OCI-LY7 (cell line): ENCODE data around the gene AKR1B15. TPM values are rescaled to one million over a fixed set of nuclear protein-coding genes. Genes with fewer than 3 reads are reported as not detected.

Experiments
- BruUV-seq: library from RNA; stranded (reverse); fragments of 400-500 nt; replicated peaks from 2 replicates; lab custom pipeline; 2021; lab: Mats Ljungman, UMichigan
- CTCF ChIA-PET: fragments of 300-600 bp; sonication (Branson Sonifier 250); formaldehyde crosslinking; loops from one replicate; lab custom pipeline; 2022; ENCODE audit warnings: antibody characterized with exemption; ENCODE audit not compliant: unreplicated experiment; lab: Charles Lee
- POLR2A ChIA-PET: fragments of 300-600 bp; sonication (Branson Sonifier 250); formaldehyde crosslinking; loops from one replicate; lab custom pipeline; 2022; ENCODE audit warnings: antibody characterized with exemption; lab: Charles Lee
- DNase-seq: peaks from one replicate; pipeline ENCODE4 v3.0.0-alpha.2; 2015; ENCODE audit warnings: low spot score
- H2AFZ ChIP-seq: fragments of 200-600 bp; sonication (generic), shearing (Covaris generic); 2 replicates; pipeline ENCODE4 v1.6.1; 2014; ENCODE audit warnings: mild to moderate bottlenecking, antibody characterized with exemption, low read length, moderate library complexity
- H3K27ac ChIP-seq: fragments of 200-600 bp; sonication (generic); 2 replicates; pipeline ENCODE4 v1.5.1; 2014; ENCODE audit warnings: mixed run types, low read depth, mild to moderate bottlenecking, moderate library complexity, low read length, inconsistent platforms; ENCODE audit not compliant: poor library complexity, severe bottlenecking
- H3K36me3 ChIP-seq: fragments of 200-600 bp; sonication (generic); 2 replicates; pipeline ENCODE4 v1.6.1; 2014; ENCODE audit warnings: mild to moderate bottlenecking, antibody characterized with exemption, low read length, moderate library complexity, mixed read lengths; ENCODE audit not compliant: insufficient read depth
- H3K4me1 ChIP-seq: fragments of 200-600 bp; sonication (generic); 2 replicates; pipeline ENCODE4 v1.5.1; 2014; ENCODE audit warnings: mild to moderate bottlenecking, low read length; ENCODE audit not compliant: insufficient read depth, poor library complexity, severe bottlenecking
- H3K4me2 ChIP-seq: fragments of 200-600 bp; sonication (generic); 2 replicates; pipeline ENCODE4 v1.6.1; 2014; ENCODE audit warnings: mild to moderate bottlenecking, low read length
- H3K4me3 ChIP-seq: fragments of 200-600 bp; sonication (generic); 2 replicates; pipeline ENCODE4 v1.5.1; 2014; ENCODE audit warnings: mild to moderate bottlenecking, low read depth, low read length; ENCODE audit not compliant: poor library complexity, severe bottlenecking
- H3K79me2 ChIP-seq: fragments of 200-600 bp; sonication (generic); 2 replicates; pipeline ENCODE4 v1.6.1; 2016; ENCODE audit warnings: low read depth, mild to moderate bottlenecking, low read length, moderate library complexity, mixed read lengths; ENCODE audit not compliant: insufficient read depth
- H3K9me2 ChIP-seq: fragments of 200-600 bp; sonication (generic); 2 replicates; pipeline ENCODE4 v1.6.1; 2016; ENCODE audit warnings: mild to moderate bottlenecking, low read length, mixed read lengths; ENCODE audit not compliant: insufficient read depth
- H3K9me3 ChIP-seq: fragments of 200-600 bp; sonication (generic); 2 replicates; pipeline ENCODE4 v1.6.1; 2014; ENCODE audit warnings: mild to moderate bottlenecking, mixed run types, low read length, mixed read lengths
- H4K20me1 ChIP-seq: fragments of 200-600 bp; sonication (generic); 2 replicates; pipeline ENCODE4 v1.6.1; 2014; ENCODE audit warnings: mild to moderate bottlenecking, antibody characterized with exemption, low read length, moderate library complexity, mixed read lengths; ENCODE audit not compliant: insufficient read depth
- EZH2phosphoT487 ChIP-seq: fragments of 200-600 bp; sonication (generic); IDR thresholded peaks from 2 replicates; pipeline ENCODE4 v1.6.1; 2018; ENCODE audit warnings: low read depth, borderline replicate concordance, mild to moderate bottlenecking, mixed run types, antibody characterized with exemption, low read length, moderate library complexity, mixed read lengths
- intact Hi-C: fragments of 100-400 bp; cut with micrococcal nuclease; formaldehyde crosslinking; loops from one replicate; pipeline ENCODE4 v1.10.0; 2022; ENCODE audit not compliant: unreplicated experiment
- total RNA-seq, 2 experiments: library from RNA; depleted of rRNA in 1 of 2; stranded (reverse); fragments of >200 nt in 1 of 2; shearing (Covaris generic) in 1 of 2; gene quantifications; 2 replicates each; pipeline ENCODE4 v1.2.3, GENCODE V29; 2014 to 2022
- TF ChIP-seq, protein P1 (sequence below): fragments of 200-600 bp; sonication (generic); conservative IDR thresholded peaks from 2 replicates; pipeline ENCODE4 v1.5.1; 2014; ENCODE audit warnings: mild to moderate bottlenecking, antibody characterized with exemption, low read length, moderate library complexity, mixed read lengths

AKR1B15 gene
- total RNA-seq, 2 experiments from 2014 or later = not detected

GRCh38 chr7:134594877-134595276 is 46.0 kb downstream of the AKR1B15 start:
- no peak for DNase-seq
- H3K4me1 ChIP-seq = no peaks in the 10 kb centered on the region
- no peak overlapping the region for H3K4me2 ChIP-seq
- H3K79me2 ChIP-seq = no peaks in the 10 kb centered on the region
- TF ChIP-seq EZH2phosphoT487 = no peak
- TF ChIP-seq, protein P1, sequence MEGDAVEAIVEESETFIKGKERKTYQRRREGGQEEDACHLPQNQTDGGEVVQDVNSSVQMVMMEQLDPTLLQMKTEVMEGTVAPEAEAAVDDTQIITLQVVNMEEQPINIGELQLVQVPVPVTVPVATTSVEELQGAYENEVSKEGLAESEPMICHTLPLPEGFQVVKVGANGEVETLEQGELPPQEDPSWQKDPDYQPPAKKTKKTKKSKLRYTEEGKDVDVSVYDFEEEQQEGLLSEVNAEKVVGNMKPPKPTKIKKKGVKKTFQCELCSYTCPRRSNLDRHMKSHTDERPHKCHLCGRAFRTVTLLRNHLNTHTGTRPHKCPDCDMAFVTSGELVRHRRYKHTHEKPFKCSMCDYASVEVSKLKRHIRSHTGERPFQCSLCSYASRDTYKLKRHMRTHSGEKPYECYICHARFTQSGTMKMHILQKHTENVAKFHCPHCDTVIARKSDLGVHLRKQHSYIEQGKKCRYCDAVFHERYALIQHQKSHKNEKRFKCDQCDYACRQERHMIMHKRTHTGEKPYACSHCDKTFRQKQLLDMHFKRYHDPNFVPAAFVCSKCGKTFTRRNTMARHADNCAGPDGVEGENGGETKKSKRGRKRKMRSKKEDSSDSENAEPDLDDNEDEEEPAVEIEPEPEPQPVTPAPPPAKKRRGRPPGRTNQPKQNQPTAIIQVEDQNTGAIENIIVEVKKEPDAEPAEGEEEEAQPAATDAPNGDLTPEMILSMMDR = no peak
- no peak overlapping the region for H2AFZ ChIP-seq
- H3K4me3 ChIP-seq = no peak overlapping the region
- H3K9me2 ChIP-seq = no peaks in the 10 kb centered on the region
- no peaks in the 10 kb centered on the region for H3K9me3 ChIP-seq
- BruUV-seq = no TSS peak
- intact Hi-C loops = no loop called here
- H3K27ac ChIP-seq = no peak overlapping the region
- H3K36me3 ChIP-seq = no peaks in the 10 kb centered on the region
- H4K20me1 ChIP-seq = no peaks in the 10 kb centered on the region
- ChIA-PET CTCF (no interaction called here), POLR2A (no interaction called here)

DNA sequence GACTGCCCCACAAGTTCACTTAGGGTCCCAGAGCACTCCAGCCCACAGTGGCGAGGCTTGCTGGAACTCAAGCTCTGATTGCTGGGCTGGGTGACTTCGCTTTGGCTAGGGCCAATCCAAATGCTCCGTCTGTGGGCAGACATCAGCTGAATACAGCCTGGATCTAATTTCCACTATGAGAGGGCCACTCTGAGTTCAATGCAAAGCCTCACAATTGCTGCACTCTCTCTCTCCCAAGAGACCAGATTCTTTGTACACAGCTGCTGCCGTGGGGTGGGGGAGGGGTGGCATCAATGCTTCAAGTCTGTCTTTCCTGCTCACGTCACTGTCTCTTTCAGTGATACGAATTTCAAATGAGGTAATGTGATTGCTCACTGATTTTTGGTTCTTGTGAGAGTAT is 50.5 kb downstream of the AKR1B15 start:
- H3K36me3 ChIP-seq = no peaks in the 10 kb centered on the region
- H3K79me2 ChIP-seq = no peaks in the 10 kb centered on the region
- H3K4me1 ChIP-seq = no peaks in the 10 kb centered on the region
- H4K20me1 ChIP-seq = no peaks in the 10 kb centered on the region
- no peak for DNase-seq
- no peak overlapping the region for H3K4me3 ChIP-seq
- no peak for TF ChIP-seq EZH2phosphoT487
- TF ChIP-seq, protein P1 = no peak
- BruUV-seq = no TSS peak
- no peak overlapping the region for H3K4me2 ChIP-seq
- ChIA-PET POLR2A (no interaction called here), CTCF (no interaction called here)
- no peak overlapping the region for H3K27ac ChIP-seq
- intact Hi-C loops = no loop called here
- H3K9me2 ChIP-seq = no peaks in the 10 kb centered on the region
- H2AFZ ChIP-seq = no peak overlapping the region
- no peaks in the 10 kb centered on the region for H3K9me3 ChIP-seq

GRCh38 chr7:134601459-134601858 is 52.5 kb downstream of the AKR1B15 start:
- Histone ChIP-seq H2AFZ (no peak overlapping the region), H3K9me3 (no peaks in the 10 kb centered on the region), H3K27ac (no peak overlapping the region), H3K4me3 (no peak overlapping the region), H3K79me2 (no peaks in the 10 kb centered on the region), H3K9me2 (no peaks in the 10 kb centered on the region), H3K36me3 (no peaks in the 10 kb centered on the region), H3K4me1 (no peaks in the 10 kb centered on the region), H3K4me2 (no peak overlapping the region), H4K20me1 (no peaks in the 10 kb centered on the region)
- TF ChIP-seq, protein P1 = no peak
- no peak for TF ChIP-seq EZH2phosphoT487
- intact Hi-C loops = no loop called here
- ChIA-PET CTCF (no interaction called here), POLR2A (no interaction called here)
- DNase-seq = no peak
- BruUV-seq = no TSS peak
